ENCODE results near the gene FSTL4.

FSTL4 gene

DNA sequence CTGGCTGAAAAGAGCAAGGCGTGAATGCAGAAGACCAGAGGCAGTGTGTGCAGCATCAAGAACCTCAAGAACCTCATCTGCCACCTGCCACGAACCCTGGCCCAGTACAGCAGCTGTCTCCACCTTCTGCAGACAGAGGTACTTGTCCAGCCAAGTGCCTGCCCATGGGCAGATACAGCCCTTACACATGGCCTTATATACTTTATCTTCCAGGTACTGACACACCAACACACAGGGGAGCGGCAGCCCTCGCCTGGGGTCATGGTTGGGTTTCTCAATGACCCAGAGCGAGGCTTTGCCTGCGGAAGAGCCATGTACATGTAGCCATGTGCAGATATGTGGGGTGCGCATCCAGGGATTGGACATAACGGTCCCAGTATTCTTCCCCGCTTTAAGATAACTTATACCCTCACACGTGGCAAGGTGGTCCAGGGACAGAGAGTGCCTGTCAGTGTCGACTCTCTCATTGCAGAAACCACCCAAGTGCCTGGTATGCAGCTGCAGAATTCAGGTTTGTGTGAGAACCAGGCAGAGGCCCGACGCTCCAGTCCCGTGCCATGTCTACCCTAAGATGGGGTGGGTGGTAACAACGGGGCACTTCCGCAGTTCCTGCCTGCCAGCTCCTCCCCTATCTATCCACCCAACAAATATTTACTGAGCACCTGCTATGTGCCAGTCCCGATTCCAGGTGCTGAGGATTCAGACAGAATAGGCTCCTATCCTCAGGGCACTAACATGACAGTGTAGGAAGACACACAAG is 206.9 kb downstream of the FSTL4 start:
- no peaks in the 10 kb centered on the region for H3K27me3 ChIP-seq (ENCODE audit: insufficient read depth, poor library complexity, severe bottlenecking)
- no peaks in the 10 kb centered on the region for H3K9me3 ChIP-seq (ENCODE audit: severe bottlenecking)
- no peaks in the 10 kb centered on the region for H3K4me1 ChIP-seq (ENCODE audit: insufficient read depth, poor library complexity, severe bottlenecking)
- TF ChIP-seq, protein P1, sequence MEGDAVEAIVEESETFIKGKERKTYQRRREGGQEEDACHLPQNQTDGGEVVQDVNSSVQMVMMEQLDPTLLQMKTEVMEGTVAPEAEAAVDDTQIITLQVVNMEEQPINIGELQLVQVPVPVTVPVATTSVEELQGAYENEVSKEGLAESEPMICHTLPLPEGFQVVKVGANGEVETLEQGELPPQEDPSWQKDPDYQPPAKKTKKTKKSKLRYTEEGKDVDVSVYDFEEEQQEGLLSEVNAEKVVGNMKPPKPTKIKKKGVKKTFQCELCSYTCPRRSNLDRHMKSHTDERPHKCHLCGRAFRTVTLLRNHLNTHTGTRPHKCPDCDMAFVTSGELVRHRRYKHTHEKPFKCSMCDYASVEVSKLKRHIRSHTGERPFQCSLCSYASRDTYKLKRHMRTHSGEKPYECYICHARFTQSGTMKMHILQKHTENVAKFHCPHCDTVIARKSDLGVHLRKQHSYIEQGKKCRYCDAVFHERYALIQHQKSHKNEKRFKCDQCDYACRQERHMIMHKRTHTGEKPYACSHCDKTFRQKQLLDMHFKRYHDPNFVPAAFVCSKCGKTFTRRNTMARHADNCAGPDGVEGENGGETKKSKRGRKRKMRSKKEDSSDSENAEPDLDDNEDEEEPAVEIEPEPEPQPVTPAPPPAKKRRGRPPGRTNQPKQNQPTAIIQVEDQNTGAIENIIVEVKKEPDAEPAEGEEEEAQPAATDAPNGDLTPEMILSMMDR (IDR thresholded peaks at IDR 0.05; ENCODE audit: poor library complexity, severe bottlenecking), result no peak
- H3K27ac ChIP-seq (ENCODE audit: poor library complexity, severe bottlenecking), result no peak overlapping the region
- no peaks in the 10 kb centered on the region for H3K36me3 ChIP-seq (ENCODE audit: low read depth)
- no peak overlapping the region for H3K4me3 ChIP-seq (ENCODE audit: severe bottlenecking)
- DNase-seq (ENCODE audit: low spot score), result no peak
- no peak for ATAC-seq (ENCODE audit: low read depth)

DNA sequence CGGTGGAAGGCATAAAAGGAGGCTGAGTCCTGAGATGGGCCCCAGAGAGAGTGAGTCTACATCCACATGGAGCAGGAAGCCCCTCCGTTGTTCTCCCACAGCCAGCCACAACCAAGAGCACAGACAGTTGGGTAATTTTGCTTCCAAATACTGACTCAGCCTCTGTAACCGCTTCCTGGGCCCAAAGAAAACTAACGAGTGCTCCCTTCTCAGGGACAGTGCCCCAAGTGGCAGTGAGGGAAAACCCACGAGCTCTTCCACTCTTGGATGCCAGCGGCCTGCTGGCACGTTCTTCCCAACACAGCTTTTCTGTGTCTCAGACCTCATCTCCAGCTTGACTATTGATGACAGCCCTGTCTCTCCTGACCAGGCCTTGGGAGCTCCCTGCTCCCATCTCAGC is 207.6 kb downstream of the FSTL4 start:
- TF ChIP-seq, protein P1 (IDR thresholded peaks at IDR 0.05; ENCODE audit: poor library complexity, severe bottlenecking), result peak; percentile 32
- no peak overlapping the region for H3K4me3 ChIP-seq (ENCODE audit: severe bottlenecking)
- H3K27ac ChIP-seq (ENCODE audit: poor library complexity, severe bottlenecking), result no peak overlapping the region
- ATAC-seq (ENCODE audit: low read depth) (peak; percentile 44; the same call in 1 of the 3 replicates), DNase-seq (ENCODE audit: low spot score) (no peak)
- H3K9me3 ChIP-seq (ENCODE audit: severe bottlenecking), result no peaks in the 10 kb centered on the region
- H3K4me1 ChIP-seq (ENCODE audit: insufficient read depth, poor library complexity, severe bottlenecking), result no peaks in the 10 kb centered on the region
- no peaks in the 10 kb centered on the region for H3K36me3 ChIP-seq (ENCODE audit: low read depth)
- H3K27me3 ChIP-seq (ENCODE audit: insufficient read depth, poor library complexity, severe bottlenecking), result no peaks in the 10 kb centered on the region

DNA sequence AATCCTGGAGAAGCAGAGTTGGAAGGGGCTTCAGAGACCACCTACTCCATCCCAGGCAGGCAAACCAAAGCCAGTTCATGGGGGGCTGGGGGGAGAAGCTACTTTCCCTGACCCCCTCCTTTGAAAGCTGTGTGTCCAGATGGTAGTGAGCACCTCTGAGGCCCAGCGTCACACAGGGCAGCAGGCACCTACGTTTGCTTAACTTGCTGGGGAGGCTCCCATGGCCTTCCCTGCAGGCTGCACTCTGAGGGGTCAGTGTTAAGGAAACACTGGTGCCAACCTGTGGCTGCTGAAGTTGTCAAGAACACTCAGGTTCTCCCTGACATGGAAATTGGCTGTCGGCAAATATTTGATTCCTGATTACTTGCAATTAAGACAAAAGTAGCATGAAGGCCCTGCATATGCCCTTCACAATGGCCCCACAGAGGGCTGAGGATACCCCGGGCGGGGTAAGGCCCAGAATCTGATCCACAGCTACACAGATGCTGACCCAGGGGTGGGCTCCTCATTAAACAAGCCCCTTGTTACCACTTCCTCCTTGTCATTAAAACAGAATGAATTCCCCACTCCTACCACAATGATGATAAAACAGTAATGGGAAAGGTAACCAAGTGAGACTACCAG is 208.5 kb downstream of the FSTL4 start:
- ATAC-seq (ENCODE audit: low read depth) (no peak), DNase-seq (ENCODE audit: low spot score) (no peak)
- Histone ChIP-seq H3K27ac (ENCODE audit: poor library complexity, severe bottlenecking) (no peak overlapping the region), H3K9me3 (ENCODE audit: severe bottlenecking) (no peaks in the 10 kb centered on the region), H3K27me3 (ENCODE audit: insufficient read depth, poor library complexity, severe bottlenecking) (no peaks in the 10 kb centered on the region), H3K4me1 (ENCODE audit: insufficient read depth, poor library complexity, severe bottlenecking) (no peaks in the 10 kb centered on the region), H3K36me3 (ENCODE audit: low read depth) (no peaks in the 10 kb centered on the region), H3K4me3 (ENCODE audit: severe bottlenecking) (no peak overlapping the region)
- TF ChIP-seq, protein P1 (IDR thresholded peaks at IDR 0.05; ENCODE audit: poor library complexity, severe bottlenecking), result no peak

DNA sequence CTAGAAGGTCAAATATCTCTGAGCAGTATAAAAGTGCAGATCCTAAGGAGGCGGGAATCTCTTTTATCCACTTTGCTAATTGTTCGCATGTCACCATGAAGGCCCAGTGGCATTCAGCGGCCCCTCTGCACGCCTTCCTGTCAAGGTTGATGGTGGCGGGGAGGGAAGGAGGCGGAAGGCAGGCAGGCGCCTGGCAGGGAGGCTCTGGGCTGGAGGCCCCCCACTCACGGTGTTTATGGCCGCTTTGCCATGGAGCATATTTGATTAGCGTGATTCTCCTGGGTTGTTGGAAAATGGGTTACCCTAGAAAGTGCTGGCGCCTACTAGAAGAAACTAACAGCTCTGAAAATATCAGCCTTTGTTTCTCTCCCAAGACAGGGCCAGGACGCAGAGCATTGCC is 209.6 kb downstream of the FSTL4 start:
- no peak for ATAC-seq (ENCODE audit: low read depth)
- Histone ChIP-seq H3K4me3 (ENCODE audit: severe bottlenecking) (no peak overlapping the region), H3K4me1 (ENCODE audit: insufficient read depth, poor library complexity, severe bottlenecking) (no peaks in the 10 kb centered on the region), H3K27ac (ENCODE audit: poor library complexity, severe bottlenecking) (no peak overlapping the region), H3K36me3 (ENCODE audit: low read depth) (no peaks in the 10 kb centered on the region), H3K9me3 (ENCODE audit: severe bottlenecking) (no peaks in the 10 kb centered on the region), H3K27me3 (ENCODE audit: insufficient read depth, poor library complexity, severe bottlenecking) (no peaks in the 10 kb centered on the region)
- TF ChIP-seq, protein P1 (IDR thresholded peaks at IDR 0.05; ENCODE audit: poor library complexity, severe bottlenecking), result no peak
- DNase-seq (ENCODE audit: low spot score), result no peak

Measured in RWPE2 (cell line).